ENCODE measurements around the gene UCKL1.
"Not testable (repeated sequence)": the region's sequence is repeated elsewhere in the genome, so short reads cannot be mapped to it uniquely, and the experiment has no call there.

UCKL1 gene

DNA sequence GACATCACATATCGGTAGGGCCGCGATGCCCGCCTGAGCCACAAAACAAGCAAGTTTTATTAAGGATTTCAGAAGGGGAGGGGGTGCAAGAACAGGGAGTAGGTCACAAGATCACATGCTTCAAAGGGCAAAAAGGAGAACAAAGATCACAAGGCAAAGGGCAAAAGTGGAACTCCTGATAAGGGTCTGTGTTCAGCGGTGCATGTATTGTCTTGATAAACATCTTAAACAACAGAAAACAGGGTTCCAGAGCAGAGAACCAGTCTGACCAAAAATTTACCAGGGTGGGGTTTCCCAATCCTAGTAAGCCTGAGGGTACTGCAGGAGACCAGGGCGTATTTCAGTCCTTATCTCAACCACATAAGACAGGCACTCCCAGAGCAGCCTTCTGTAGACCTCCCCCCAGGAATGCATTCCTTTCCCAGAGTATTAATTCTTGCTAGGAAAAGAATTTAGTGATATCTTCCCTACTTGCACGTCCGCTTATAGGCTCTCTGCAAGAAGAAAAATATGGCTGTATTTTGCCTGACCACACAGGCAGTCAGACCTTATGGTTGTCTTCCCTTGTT, 39.8 kb downstream of the UCKL1 start:
- peaks cover 28% of the 10 kb centered on the region for H3K36me3 Mint-ChIP-seq (ENCODE audit: low read depth)
- H3K4me3 Mint-ChIP-seq; H3K9me3 Mint-ChIP-seq; H3K27ac Mint-ChIP-seq; H3K4me1 Mint-ChIP-seq (ENCODE audit: low read depth); DNase-seq (ENCODE audit: low spot score); H3K27me3 Mint-ChIP-seq (ENCODE audit: low read depth): not testable (repeated sequence)

DNA sequence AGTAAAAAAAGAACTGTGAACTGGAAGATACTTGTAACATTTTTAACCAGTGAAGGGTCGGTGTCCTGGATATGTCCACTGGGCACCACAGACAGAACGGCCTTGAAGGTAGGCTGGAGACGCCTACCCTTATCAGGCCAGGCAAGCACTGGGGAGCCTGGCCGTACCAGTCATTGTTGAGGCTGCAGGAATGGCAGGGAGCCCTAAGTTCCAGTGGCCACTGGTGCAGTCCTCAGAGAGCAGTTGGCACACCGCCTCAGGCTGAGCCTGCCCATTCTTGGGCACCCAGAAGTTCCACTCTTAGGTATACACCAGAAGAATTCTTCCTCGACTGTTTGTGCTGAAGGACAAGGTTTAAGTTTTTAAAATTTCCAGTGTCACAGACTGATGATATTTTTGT, 40.7 kb downstream of the UCKL1 start:
- Mint-ChIP-seq H3K36me3 (ENCODE audit: low read depth) (peaks cover 30% of the 10 kb centered on the region), H3K27ac (no peak overlapping the region), H3K27me3 (ENCODE audit: low read depth) (no peaks in the 10 kb centered on the region), H3K4me1 (ENCODE audit: low read depth) (peaks cover 12% of the 10 kb centered on the region), H3K4me3 (no peak overlapping the region), H3K9me3 (no peaks in the 10 kb centered on the region)
- no peak for DNase-seq (ENCODE audit: low spot score)

DNA sequence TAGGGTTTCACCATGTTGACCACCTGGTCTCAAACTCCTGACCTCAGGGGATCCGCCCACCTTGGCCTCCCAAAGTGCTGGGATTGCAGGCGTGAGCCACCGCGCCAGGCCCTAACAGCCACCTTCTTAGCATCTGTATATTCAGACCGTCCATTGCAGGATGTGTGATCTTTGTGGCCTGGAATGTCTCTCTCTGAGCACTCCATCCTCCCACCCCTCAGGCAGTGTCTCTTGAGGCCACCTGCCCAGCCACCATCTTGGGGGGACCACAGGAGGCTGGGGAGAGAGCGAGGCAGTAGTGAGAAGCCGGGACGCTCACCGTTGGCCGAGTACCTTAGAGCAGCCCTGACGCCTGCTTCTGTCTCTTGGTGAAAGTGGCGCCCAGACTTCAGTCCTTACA, 42.4 kb downstream of the UCKL1 start:
- H3K9me3 Mint-ChIP-seq: no peaks in the 10 kb centered on the region
- peaks cover 20% of the 10 kb centered on the region for H3K4me1 Mint-ChIP-seq (ENCODE audit: low read depth)
- H3K36me3 Mint-ChIP-seq (ENCODE audit: low read depth): peaks cover 33% of the 10 kb centered on the region
- no peak overlapping the region for H3K27ac Mint-ChIP-seq
- H3K4me3 Mint-ChIP-seq: no peak overlapping the region
- no peaks in the 10 kb centered on the region for H3K27me3 Mint-ChIP-seq (ENCODE audit: low read depth)
- no peak for DNase-seq (ENCODE audit: low spot score)

DNA sequence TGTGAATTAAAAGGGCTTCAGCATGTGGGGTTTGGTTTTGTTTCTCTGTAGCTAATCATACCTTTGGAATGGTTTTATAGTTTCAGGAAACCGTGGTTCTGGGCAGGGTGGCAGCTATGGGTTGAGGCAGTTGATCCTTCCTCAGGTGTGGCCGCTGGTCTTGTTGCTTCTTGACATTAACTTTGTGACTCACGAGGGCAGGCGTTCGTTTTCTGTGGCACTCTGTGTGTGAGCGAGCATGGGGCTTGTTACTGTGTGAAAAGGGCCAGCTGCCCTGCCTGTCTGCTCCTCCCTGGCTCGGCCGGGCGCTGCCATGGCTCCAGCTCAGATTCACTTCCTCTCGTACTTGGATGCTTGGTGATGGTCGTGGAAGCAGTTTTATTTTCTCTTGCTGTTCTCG, 45.0 kb downstream of the UCKL1 start:
- DNase-seq (ENCODE audit: low spot score): no peak
- peak overlapping the region; percentile 11 for H3K4me3 Mint-ChIP-seq
- no peaks in the 10 kb centered on the region for H3K9me3 Mint-ChIP-seq
- no peaks in the 10 kb centered on the region for H3K27me3 Mint-ChIP-seq (ENCODE audit: low read depth)
- H3K36me3 Mint-ChIP-seq (ENCODE audit: low read depth): peaks cover 27% of the 10 kb centered on the region
- H3K27ac Mint-ChIP-seq: peak overlapping the region; percentile 48
- peaks cover 24% of the 10 kb centered on the region for H3K4me1 Mint-ChIP-seq (ENCODE audit: low read depth)

DNA sequence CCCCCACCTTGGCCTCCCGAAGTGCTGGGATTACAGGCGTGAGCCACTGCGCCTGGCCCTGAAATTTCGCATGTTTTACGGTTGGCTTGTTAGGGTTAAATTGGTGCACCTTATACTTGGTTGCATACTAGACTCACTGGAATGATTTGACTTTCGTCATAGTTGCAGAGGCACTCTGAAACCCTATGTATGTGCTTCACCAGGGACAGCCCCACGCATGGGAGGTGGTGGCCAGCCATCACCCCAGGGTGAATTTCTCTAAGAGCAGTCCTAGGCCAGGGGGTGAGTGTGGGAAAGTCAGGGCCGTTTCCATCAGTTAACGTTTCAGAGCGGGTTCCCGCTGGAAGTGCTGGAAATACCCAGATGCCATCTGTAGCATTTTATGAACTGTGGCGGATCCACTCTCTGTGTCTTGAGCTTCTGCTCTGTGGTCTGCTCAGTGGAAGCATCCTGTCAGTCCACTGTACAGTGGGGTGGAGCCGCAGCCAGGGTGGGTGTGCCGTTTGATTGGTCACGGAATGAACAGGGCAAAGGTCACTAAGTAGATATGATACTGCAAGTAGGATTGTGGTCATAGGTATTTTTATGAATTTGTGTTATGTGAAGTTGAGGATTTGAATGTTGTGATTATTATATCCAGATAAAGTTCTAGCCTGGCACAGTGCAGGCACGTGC, 48.1 kb downstream of the UCKL1 start:
- Mint-ChIP-seq H3K36me3 (ENCODE audit: low read depth) (peaks cover 21% of the 10 kb centered on the region), H3K27ac (peak overlapping the region; percentile 62), H3K4me1 (ENCODE audit: low read depth) (peaks cover 33% of the 10 kb centered on the region), H3K4me3 (no peak overlapping the region), H3K27me3 (ENCODE audit: low read depth) (no peaks in the 10 kb centered on the region), H3K9me3 (no peaks in the 10 kb centered on the region)
- no peak for DNase-seq (ENCODE audit: low spot score)

DNA sequence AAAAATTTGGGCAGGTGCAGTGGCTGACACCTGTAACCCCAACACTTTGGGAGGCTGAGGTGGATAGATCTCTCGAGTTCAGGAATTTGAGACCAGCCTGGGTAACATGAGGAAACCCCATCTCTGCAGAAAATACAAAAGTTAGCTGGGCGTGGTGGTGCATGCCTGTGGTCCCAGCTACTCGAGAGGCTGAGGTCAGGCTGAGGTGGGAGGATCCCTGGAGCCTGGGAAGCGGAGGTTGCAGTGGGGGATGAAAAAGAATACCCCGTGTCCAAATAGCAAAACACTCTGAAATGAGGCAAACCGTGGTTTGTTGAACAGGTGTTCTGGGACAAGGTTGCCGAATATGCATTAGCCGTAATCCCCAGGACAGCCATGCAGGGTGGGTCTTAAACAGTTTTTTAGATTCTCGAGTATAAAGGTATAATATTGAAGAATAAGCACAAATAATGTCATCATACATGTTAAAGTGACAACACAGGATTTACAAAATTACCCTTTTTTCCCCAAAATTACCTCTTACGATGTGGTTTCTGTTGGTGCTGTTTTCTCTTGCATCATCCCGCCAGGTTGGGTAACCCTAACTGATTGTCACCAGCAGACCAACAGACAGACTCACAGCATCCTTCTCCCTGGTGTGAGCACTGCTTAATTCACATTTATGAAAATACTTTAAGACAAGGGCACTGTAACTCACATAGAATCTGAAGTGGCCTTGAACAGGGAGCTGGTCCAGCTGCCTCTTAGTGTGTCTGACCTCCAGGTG, 52.2 kb downstream of the UCKL1 start:
- Mint-ChIP-seq H3K36me3 (ENCODE audit: low read depth) (peaks cover 25% of the 10 kb centered on the region), H3K9me3 (no peaks in the 10 kb centered on the region), H3K27me3 (ENCODE audit: low read depth) (no peaks in the 10 kb centered on the region), H3K27ac (peak overlapping the region; percentile 45), H3K4me3 (no peak overlapping the region), H3K4me1 (ENCODE audit: low read depth) (peaks cover 32% of the 10 kb centered on the region)
- DNase-seq (ENCODE audit: low spot score): no peak

DNA sequence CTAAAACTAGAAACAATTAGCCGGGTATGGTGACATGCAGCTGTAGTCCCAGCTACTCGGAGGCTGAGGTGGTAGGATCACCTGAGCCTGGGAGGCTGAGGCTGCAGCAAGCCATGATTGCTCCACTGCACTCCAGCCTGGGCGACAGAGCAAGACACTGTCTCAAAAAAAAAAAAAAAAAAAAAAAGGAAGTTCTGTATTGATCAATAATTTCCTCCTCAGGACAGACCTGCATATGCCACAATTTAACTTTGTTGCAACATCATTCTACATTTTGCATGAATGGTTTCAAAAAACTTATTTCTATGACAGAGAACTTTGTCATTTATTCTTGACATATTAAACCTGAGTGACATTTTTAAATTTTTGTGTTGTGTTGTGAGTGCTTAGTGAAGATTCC, 55.8 kb downstream of the UCKL1 start:
- Mint-ChIP-seq H3K9me3 (no peaks in the 10 kb centered on the region), H3K27me3 (ENCODE audit: low read depth) (no peaks in the 10 kb centered on the region), H3K27ac (no peak overlapping the region), H3K4me1 (ENCODE audit: low read depth) (peaks cover 55% of the 10 kb centered on the region), H3K36me3 (ENCODE audit: low read depth) (peaks cover 44% of the 10 kb centered on the region), H3K4me3 (no peak overlapping the region)
- no peak for DNase-seq (ENCODE audit: low spot score)

DNA sequence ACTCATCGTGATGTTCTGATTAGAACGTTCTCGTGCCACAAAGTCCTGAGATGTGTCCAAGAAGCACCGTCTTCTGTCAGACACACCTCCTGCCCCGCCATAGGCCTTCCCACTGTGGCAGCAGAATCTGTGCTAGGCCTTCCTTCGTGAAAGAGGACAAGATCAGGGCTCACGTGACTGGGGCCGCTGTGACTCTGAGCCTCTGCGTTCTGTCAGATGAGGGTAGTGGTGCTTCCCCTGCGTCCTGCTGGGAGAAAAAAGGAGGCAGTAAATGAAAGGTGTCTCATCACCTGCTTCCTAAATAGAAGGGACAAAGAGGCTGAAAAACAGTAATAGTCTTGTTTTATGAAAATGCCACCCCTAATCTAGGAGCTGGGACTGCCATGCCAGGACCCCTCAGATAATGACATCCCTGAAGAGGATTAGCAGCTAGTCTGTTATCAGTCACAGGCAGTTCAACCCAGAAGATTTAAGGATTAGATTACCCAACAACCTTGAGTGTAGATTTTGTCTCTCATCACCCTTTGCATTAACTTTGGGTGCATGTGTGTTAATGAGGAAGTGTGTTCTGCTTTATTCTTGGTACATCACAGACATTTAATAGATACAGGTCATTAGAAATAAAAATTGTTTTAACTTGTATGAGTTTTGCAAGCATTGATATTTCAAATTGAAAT, 57.2 kb downstream of the UCKL1 start:
- H3K4me3 Mint-ChIP-seq: peak overlapping the region; percentile 10
- peak overlapping the region; percentile 36 for H3K27ac Mint-ChIP-seq
- no peaks in the 10 kb centered on the region for H3K27me3 Mint-ChIP-seq (ENCODE audit: low read depth)
- peaks cover 40% of the 10 kb centered on the region for H3K36me3 Mint-ChIP-seq (ENCODE audit: low read depth)
- H3K4me1 Mint-ChIP-seq (ENCODE audit: low read depth): peaks cover 53% of the 10 kb centered on the region
- DNase-seq (ENCODE audit: low spot score): no peak
- no peaks in the 10 kb centered on the region for H3K9me3 Mint-ChIP-seq

DNA sequence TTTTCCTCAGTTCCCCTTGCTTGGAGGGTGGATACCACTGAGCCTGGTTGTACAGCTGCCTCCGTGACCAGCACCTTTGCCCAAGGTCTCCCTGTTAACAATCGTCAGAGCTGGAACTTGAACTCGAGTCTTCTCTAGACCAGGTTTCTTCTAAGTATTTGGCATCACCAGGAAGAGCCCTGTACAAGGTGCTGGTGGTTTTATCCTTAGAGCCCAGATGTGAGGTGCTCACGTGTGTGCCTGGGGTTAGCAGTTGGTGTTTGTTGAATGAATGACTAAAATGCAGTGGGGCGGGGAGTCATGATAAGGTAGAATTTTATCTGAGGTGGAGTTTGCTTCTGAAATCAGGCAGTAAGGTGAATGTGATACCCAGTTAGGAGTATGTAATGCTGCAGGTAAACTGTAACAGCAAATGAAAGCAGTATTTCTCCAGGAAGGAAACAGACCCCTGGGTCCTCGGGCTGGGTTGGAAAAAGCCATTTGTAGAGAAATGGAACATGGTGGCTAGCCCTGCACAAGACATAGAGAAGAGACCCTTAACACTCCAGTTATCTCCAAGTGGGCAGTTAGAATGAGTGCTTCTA, 58.1 kb downstream of the UCKL1 start:
- no peak for DNase-seq (ENCODE audit: low spot score)
- Mint-ChIP-seq H3K4me1 (ENCODE audit: low read depth) (peaks cover 48% of the 10 kb centered on the region), H3K27ac (peak overlapping the region; percentile 79), H3K4me3 (peak overlapping the region; percentile 79), H3K9me3 (no peaks in the 10 kb centered on the region), H3K36me3 (ENCODE audit: low read depth) (peaks cover 37% of the 10 kb centered on the region), H3K27me3 (ENCODE audit: low read depth) (no peaks in the 10 kb centered on the region)

DNA sequence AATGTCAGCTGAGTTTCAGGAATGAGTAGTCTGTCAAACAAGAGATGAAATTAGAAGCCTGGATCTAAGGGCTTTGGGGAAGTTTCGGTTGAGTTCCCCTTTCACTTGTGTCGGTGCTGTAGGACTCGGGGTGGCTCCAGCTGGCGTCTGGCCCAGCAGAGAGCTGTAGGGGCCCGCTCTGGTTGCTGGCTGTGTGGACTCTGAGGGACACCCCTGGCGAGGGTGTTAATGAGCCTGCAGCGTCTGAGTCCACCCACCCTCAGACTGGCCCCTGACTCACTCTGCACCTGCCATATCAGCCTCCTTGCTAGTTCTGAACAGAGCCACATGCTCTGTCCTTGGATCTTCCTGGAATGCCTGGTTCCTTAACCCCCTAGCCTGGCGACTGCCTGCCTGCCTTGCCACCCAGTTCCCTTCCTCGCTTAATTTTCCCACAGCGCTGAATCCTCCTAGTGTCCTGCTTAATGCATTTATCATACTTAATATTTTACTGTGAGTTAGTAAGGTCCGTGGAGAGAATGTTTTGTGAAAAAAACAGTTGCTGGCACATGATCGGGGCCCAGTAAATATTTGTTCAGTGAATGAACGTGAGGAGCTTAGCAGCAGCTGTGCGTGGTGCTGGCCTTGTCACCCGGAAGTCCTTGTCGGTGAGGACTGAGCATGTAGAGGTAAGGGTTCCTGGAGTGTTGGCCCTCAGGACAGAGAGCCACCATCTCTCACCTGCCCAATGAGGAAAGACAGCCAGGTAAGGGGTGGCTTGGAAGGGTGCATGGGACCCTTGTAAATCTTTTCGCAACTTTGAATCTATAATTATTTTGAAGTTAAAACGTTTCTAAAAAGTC, 59.7 kb downstream of the UCKL1 start:
- Mint-ChIP-seq H3K4me3 (peak overlapping the region; percentile 93), H3K36me3 (ENCODE audit: low read depth) (peaks cover 29% of the 10 kb centered on the region), H3K9me3 (no peaks in the 10 kb centered on the region), H3K4me1 (ENCODE audit: low read depth) (peaks cover 40% of the 10 kb centered on the region), H3K27me3 (ENCODE audit: low read depth) (no peaks in the 10 kb centered on the region), H3K27ac (peak overlapping the region; percentile 94)
- peak; percentile 25 for DNase-seq (ENCODE audit: low spot score)

DNA sequence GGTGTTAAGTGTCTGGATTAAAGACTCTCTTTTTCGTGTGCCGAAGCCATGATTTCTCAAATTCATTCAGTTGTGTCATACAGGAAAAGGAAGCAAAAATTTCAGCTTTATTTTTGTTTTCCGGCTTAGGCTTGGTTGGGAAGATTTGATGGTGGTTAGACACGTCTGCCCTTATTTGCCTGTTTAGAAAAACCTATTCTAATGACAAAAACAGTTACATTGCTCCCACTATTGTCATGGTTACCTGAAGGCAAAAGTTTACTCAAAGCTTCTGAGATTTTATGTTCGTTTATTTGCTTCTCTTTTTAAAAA, 60.3 kb downstream of the UCKL1 start:
- peak overlapping the region; percentile 94 for H3K27ac Mint-ChIP-seq
- no peaks in the 10 kb centered on the region for H3K9me3 Mint-ChIP-seq
- H3K4me1 Mint-ChIP-seq (ENCODE audit: low read depth): peaks cover 36% of the 10 kb centered on the region
- no peaks in the 10 kb centered on the region for H3K27me3 Mint-ChIP-seq (ENCODE audit: low read depth)
- H3K4me3 Mint-ChIP-seq: peak overlapping the region; percentile 93
- DNase-seq (ENCODE audit: low spot score): no peak
- peaks cover 31% of the 10 kb centered on the region for H3K36me3 Mint-ChIP-seq (ENCODE audit: low read depth)

DNA sequence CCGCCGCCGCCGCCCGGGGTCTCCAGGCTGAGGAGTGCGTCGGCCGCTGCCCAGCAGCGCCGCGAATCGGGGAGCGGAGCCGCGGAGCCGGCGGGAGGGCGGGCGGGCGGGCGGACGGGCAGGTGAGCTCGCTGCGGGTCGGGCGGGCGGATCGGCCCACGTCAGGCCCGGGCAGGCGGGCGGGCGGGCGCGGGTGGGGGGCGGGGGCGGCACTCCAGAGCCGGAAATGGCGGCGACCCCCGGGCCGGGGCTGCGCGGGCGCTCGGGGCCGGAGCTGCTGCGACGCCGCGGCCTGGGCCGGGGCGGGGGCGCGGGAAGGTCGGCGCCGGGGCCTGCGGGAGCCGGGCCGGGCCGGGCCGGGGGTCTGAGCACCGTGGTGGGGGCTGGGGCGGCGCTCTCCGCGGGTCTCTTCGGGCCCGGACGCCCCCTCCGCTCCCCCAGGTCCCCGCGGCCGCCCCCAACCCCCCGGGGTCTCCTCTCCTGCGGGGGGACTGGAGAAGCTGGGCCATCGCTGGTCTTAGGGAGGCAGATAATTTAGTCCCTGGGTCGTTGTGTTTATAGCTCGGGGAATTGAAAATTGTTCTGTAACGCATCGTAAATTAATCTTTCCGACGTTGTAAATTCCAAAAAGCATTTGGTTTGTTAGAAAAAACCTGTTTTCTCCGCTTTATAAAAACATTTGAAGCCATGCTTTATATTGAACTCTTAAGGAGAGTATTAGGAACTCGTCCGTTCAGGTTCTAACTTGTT, 60.8 kb downstream of the UCKL1 start:
- Mint-ChIP-seq H3K4me3 (peak overlapping the region; percentile 93), H3K27me3 (ENCODE audit: low read depth) (no peaks in the 10 kb centered on the region), H3K9me3 (no peaks in the 10 kb centered on the region), H3K27ac (peak overlapping the region; percentile 94), H3K4me1 (ENCODE audit: low read depth) (peaks cover 36% of the 10 kb centered on the region), H3K36me3 (ENCODE audit: low read depth) (peaks cover 31% of the 10 kb centered on the region)
- no peak for DNase-seq (ENCODE audit: low spot score)

All from T-helper 2 cell treated with Interferon-gamma antibody and Interleukin-4, amounts not matched to agents 5 μg/mL and 100 μg/mL, for 36 hours (primary cell).